Measurements from ENCODE around the gene SMG9.

The SMG9 gene

DNA sequence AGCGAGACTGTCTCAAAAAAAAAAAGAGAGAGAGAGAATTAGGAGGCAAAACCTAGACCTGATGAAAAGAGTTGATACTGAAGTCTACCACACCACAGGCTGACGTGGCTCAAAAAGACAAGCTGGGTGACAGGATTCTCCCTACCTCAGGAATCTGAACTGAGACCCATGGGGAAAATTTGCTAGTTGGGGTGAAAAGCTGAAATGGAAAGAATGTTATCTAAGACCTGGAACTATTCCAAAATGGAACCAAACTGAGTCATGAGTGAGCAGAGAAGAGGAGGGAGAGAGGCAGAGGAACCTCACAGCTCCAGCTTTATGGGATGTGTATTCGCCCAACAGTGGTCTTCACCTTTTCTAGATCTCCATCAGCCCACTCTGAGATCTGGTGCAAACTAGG, 11.7 kb downstream of the SMG9 start:
- H3K9me3 ChIP-seq (ENCODE audit: control insufficient read depth, insufficient read depth, low read length) = no peaks in the 10 kb centered on the region
- H3K4me3 ChIP-seq (ENCODE audit: low read length) = no peak overlapping the region
- no peaks in the 10 kb centered on the region for H4K20me1 ChIP-seq (ENCODE audit: control insufficient read depth, insufficient read depth, low read depth, low read length)
- no peak overlapping the region for H3K27ac ChIP-seq (ENCODE audit: low read depth, low read length)
- no peaks in the 10 kb centered on the region for H3K9me2 ChIP-seq (replicated peaks; ENCODE audit: control insufficient read depth, low read length)
- H3F3A ChIP-seq (ENCODE audit: control insufficient read depth, insufficient read depth) = peaks cover 8% of the 10 kb centered on the region
- no peaks in the 10 kb centered on the region for H3K79me2 ChIP-seq (ENCODE audit: control insufficient read depth, low read length)
- TF ChIP-seq, protein P1, sequence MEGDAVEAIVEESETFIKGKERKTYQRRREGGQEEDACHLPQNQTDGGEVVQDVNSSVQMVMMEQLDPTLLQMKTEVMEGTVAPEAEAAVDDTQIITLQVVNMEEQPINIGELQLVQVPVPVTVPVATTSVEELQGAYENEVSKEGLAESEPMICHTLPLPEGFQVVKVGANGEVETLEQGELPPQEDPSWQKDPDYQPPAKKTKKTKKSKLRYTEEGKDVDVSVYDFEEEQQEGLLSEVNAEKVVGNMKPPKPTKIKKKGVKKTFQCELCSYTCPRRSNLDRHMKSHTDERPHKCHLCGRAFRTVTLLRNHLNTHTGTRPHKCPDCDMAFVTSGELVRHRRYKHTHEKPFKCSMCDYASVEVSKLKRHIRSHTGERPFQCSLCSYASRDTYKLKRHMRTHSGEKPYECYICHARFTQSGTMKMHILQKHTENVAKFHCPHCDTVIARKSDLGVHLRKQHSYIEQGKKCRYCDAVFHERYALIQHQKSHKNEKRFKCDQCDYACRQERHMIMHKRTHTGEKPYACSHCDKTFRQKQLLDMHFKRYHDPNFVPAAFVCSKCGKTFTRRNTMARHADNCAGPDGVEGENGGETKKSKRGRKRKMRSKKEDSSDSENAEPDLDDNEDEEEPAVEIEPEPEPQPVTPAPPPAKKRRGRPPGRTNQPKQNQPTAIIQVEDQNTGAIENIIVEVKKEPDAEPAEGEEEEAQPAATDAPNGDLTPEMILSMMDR (IDR thresholded peaks at IDR 0.05; ENCODE audit: low read depth, low read length, poor library complexity, severe bottlenecking) = no peak
- TF ChIP-seq EZH2phosphoT487 (IDR thresholded peaks at IDR 0.05; ENCODE audit: borderline replicate concordance, low read length) = no peak
- peaks cover 26% of the 10 kb centered on the region for H3K4me1 ChIP-seq (ENCODE audit: control insufficient read depth, low read length)
- no peak overlapping the region for H3K4me2 ChIP-seq (ENCODE audit: low read length)
- H3K27me3 ChIP-seq (ENCODE audit: control insufficient read depth, low read length) = no peaks in the 10 kb centered on the region
- H3K36me3 ChIP-seq (ENCODE audit: control insufficient read depth, low read length) = peaks cover 88% of the 10 kb centered on the region

DNA sequence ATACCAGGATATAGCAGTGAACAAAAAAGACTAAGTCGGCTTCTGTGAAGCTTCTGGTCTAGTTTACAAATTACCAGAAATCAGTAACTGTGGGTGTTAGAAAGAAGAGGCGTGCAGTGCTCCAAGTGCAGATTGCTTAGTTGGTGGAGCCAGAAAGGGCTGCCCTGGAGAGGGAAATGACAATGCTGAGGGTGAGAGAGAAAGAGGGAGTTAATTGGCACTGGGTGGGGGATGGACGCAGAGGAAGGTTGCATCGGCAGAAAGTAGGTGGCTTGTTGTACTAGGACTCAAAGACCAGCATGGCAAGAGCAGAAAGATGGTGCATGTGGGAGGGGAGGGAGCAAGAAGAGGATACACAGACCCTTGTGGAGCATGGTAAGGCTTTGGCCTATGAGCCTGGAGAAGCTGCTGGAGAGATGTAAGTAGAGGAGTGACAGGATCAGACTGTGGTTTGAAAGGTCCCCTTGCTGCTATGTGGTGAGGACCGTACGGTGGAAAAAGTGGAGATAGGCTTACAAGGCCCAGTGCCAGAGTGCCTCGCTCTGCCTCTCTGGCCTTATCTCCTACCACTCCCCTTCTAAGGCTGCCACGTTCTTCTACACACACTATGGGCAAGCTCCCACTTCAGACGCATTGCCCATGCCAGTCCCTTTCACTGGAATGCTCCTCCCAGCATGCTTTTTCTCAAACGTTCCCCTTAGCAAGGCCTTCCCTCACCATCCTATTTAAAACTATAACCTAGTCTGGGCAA, 13.5 kb downstream of the SMG9 start:
- Histone ChIP-seq H3K4me2 (ENCODE audit: low read length) (no peak overlapping the region), H4K20me1 (ENCODE audit: control insufficient read depth, insufficient read depth, low read depth, low read length) (no peaks in the 10 kb centered on the region), H3K36me3 (ENCODE audit: control insufficient read depth, low read length) (peaks cover 84% of the 10 kb centered on the region), H3K4me1 (ENCODE audit: control insufficient read depth, low read length) (peaks cover 16% of the 10 kb centered on the region), H3K4me3 (ENCODE audit: low read length) (no peak overlapping the region), H3K79me2 (ENCODE audit: control insufficient read depth, low read length) (no peaks in the 10 kb centered on the region), H3K9me3 (ENCODE audit: control insufficient read depth, insufficient read depth, low read length) (no peaks in the 10 kb centered on the region), H3K27ac (ENCODE audit: low read depth, low read length) (no peak overlapping the region), H3K9me2 (replicated peaks; ENCODE audit: control insufficient read depth, low read length) (no peaks in the 10 kb centered on the region), H3F3A (ENCODE audit: control insufficient read depth, insufficient read depth) (peaks cover 5% of the 10 kb centered on the region), H3K27me3 (ENCODE audit: control insufficient read depth, low read length) (no peaks in the 10 kb centered on the region)
- no peak for TF ChIP-seq EZH2phosphoT487 (IDR thresholded peaks at IDR 0.05; ENCODE audit: borderline replicate concordance, low read length)
- TF ChIP-seq, protein P1 (IDR thresholded peaks at IDR 0.05; ENCODE audit: low read depth, low read length, poor library complexity, severe bottlenecking) = no peak

DNA sequence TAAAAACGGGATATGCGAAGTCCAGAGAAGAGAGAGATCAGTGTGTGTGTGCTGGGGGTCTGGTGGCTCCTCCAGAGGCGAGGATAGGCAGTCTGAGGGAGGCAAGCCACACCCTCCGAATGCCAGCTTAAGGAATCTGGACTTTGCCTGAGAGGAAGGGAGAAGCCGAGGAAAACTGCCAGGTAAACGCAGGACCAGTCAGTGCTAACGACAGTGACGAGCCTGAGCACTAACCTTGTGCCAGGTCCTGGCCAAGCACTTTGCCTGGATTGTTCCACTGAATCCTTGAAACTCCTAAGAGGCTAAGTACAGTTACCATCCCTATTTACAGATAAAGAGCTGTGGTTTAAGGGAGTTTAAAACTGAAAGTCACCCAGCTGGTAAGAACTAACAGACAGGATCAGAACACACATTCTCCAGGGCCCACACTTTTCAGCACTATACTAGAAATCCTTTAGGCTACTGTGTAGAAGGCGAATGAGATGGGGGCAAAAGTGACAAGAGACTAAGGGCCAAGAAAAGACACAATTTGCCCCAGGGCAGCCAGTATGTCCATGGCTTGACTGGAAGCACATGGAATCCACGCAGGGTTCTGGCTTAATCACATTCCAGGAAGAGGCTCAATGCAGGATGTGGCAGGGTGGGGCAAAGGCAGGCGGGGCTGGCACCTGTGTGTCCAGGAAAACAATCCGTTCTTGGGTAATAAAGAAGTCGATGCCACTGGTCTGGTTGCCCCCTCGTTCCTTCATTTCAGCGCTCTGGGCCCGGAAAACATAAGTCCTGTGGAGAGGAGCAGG, 15.1 kb downstream of the SMG9 start:
- no peak overlapping the region for H3K4me2 ChIP-seq (ENCODE audit: low read length)
- H3K9me2 ChIP-seq (replicated peaks; ENCODE audit: control insufficient read depth, low read length) = no peaks in the 10 kb centered on the region
- no peaks in the 10 kb centered on the region for H4K20me1 ChIP-seq (ENCODE audit: control insufficient read depth, insufficient read depth, low read depth, low read length)
- H3K9me3 ChIP-seq (ENCODE audit: control insufficient read depth, insufficient read depth, low read length) = no peaks in the 10 kb centered on the region
- peaks cover under 1% of the 10 kb centered on the region; the same call in 1 of the 2 replicates for H3F3A ChIP-seq (ENCODE audit: control insufficient read depth, insufficient read depth)
- TF ChIP-seq, protein P1 (IDR thresholded peaks at IDR 0.05; ENCODE audit: low read depth, low read length, poor library complexity, severe bottlenecking) = no peak
- no peak for TF ChIP-seq EZH2phosphoT487 (IDR thresholded peaks at IDR 0.05; ENCODE audit: borderline replicate concordance, low read length)
- peaks cover 7% of the 10 kb centered on the region for H3K4me1 ChIP-seq (ENCODE audit: control insufficient read depth, low read length)
- no peak overlapping the region for H3K27ac ChIP-seq (ENCODE audit: low read depth, low read length)
- H3K27me3 ChIP-seq (ENCODE audit: control insufficient read depth, low read length) = no peaks in the 10 kb centered on the region
- no peaks in the 10 kb centered on the region for H3K79me2 ChIP-seq (ENCODE audit: control insufficient read depth, low read length)
- H3K36me3 ChIP-seq (ENCODE audit: control insufficient read depth, low read length) = peaks cover 78% of the 10 kb centered on the region
- H3K4me3 ChIP-seq (ENCODE audit: low read length) = no peak overlapping the region
